NCI-H1417 (cell line): Measurements from ENCODE around the gene LYPLAL1.
"Not testable (repeated sequence)": the region's sequence is repeated elsewhere in the genome, so short reads cannot be mapped to it uniquely, and the experiment has no call there.

Experiments used
- DNase-seq, 3 experiments: peaks; one replicate each; lab custom pipeline; 2025; lab: John Stamatoyannopoulos, UW

LYPLAL1 gene

GRCh38 chr1:219163401-219163954 is 10.2 kb upstream of the LYPLAL1 start:
- DNase-seq: no peak

- no peak for DNase-seq
These were observed 2.3 kb upstream of the LYPLAL1 start for GRCh38 chr1:219171192-219171935.

GRCh38 chr1:219172821-219173220 is 857 bp upstream of the LYPLAL1 start:
- no peak for DNase-seq

GRCh38 chr1:219173434-219173757 is 282 bp upstream of the LYPLAL1 start:
- DNase-seq: no peak

- DNase-seq: peak in 1 of 3 experiments; percentile 61
These were observed 958 bp downstream of the LYPLAL1 start for GRCh38 chr1:219174460-219175211.

- no peak for DNase-seq
These were observed 1.5 kb downstream of the LYPLAL1 start for GRCh38 chr1:219175212-219175564.

- DNase-seq: no peak
These were observed 2.5 kb downstream of the LYPLAL1 start for GRCh38 chr1:219176168-219176567.

- no peak for DNase-seq
These were observed 3.7 kb downstream of the LYPLAL1 start for GRCh38 chr1:219177363-219177762.

- DNase-seq: no peak
These were observed 4.3 kb downstream of the LYPLAL1 start for GRCh38 chr1:219177940-219178339.

GRCh38 chr1:219179293-219179692 is 5.6 kb downstream of the LYPLAL1 start:
- no peak for DNase-seq

GRCh38 chr1:219184337-219184736 is 10.7 kb downstream of the LYPLAL1 start:
- DNase-seq: no peak

GRCh38 chr1:219185486-219186117 is 11.9 kb downstream of the LYPLAL1 start:
- DNase-seq: no peak

- DNase-seq: no peak
These were observed 14.7 kb downstream of the LYPLAL1 start for GRCh38 chr1:219188331-219188803.

- DNase-seq: no peak
These were observed 15.5 kb downstream of the LYPLAL1 start for GRCh38 chr1:219189021-219189824.

- DNase-seq: no peak
These were observed 16.3 kb downstream of the LYPLAL1 start for GRCh38 chr1:219189952-219190351.

- DNase-seq: no peak
These were observed 16.9 kb downstream of the LYPLAL1 start for GRCh38 chr1:219190605-219191004.

GRCh38 chr1:219195833-219196232 is 22.2 kb downstream of the LYPLAL1 start:
- not testable (repeated sequence) for DNase-seq

GRCh38 chr1:219201656-219202055 is 28.0 kb downstream of the LYPLAL1 start:
- no peak for DNase-seq

GRCh38 chr1:219202567-219202966 is 28.9 kb downstream of the LYPLAL1 start:
- DNase-seq: no peak

GRCh38 chr1:219206350-219206749 is 32.7 kb downstream of the LYPLAL1 start:
- DNase-seq: no peak

GRCh38 chr1:219209578-219209977 is 35.9 kb downstream of the LYPLAL1 start:
- DNase-seq: no peak

GRCh38 chr1:219210067-219210466 is 36.4 kb downstream of the LYPLAL1 start:
- no peak for DNase-seq
